ENCODE results near the gene C12orf75.

C12orf75 gene

DNA sequence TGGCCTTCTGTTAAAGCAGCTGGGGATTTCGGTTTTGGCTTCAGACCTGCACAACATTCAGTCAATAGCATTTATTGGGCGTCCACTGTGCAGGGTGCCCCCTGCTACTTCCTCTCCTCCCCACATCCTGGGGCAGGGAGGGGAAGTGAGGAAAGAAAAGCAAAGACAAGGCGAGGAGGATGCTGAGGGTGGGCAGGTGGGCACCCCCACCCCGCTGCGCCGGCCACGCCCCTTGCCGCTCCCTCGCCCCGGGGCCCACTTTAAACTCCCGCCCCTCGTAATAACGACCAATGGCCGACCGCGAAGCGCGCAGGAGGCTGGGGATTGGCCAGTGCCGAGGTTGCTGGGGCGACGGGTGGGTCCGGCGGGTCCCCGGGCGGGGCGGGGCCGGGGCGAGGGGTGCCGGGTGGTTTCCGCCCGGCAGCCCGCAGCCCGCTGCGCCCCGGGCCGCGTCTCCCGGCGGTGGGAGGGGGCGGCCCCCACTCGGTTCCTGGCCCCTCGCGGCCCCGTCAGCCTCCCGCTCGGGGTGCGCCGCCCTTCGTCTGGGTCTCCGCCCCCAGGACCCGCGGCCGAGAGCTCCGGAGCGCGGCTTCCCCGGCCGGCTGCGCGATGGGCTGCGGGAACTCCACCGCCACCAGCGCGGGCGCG is at the start of gene C12orf75:
Gene C12orf75 (plus strand): TSS at position 409 of the 648 bp plus-strand sequence. CDS start 201 bp downstream, at position 610.
- Histone ChIP-seq H3K9ac (ENCODE audit: low read length) (no peak within 1 kb of the TSS), H3K27me3 (ENCODE audit: control insufficient read depth, insufficient read depth, low read length) (no peaks in the 10 kb centered on the region), H3K36me3 (ENCODE audit: control insufficient read depth, insufficient read depth, low read length) (no peaks in the 10 kb centered on the region), H3K27ac (ENCODE audit: low read depth, low read length) (no peak within 1 kb of the TSS), H3K4me1 (ENCODE audit: control insufficient read depth, insufficient read depth, low read length) (peaks cover 5% of the 10 kb centered on the region), H3K4me3 (ENCODE audit: low read length) (peak within 1 kb of the TSS; percentile 66)

DNA sequence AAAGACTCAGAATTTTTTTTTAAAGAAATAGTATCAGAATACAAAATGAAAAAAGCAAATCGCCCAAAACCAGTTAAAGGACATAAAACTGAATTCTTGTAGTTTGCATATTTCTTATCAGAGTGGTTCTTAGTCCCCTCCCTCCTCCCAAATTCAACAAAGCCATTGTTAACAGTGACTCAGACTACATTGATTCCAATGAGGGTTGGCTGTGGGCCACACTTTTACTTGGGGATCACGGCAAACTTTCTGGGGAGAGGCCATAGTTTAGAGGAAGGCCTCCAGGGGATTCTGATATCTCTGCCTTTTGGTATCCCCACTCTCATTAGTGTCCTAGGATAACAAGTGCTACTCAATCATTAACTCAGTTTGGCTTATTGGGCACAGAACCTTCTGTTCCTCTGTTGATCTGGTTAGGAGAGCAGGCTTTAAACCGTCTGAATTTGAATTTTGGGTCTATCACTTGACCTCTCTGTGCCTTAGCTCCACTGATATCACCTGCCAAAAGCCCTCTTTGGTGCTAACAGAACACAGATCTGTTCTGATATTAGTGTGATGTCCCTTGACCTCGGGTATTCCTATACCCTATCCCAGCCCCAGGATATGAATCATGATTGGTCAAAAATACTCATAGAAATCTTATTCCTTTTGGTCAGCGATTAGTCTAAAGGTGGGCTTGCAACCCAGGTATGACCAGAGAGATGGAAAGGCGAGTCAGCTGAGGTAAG is 49.4 kb upstream of the C12orf75 start:
- Histone ChIP-seq H3K36me3 (ENCODE audit: control insufficient read depth, insufficient read depth, low read length) (no peaks in the 10 kb centered on the region), H3K4me1 (ENCODE audit: control insufficient read depth, insufficient read depth, low read length) (no peaks in the 10 kb centered on the region), H3K27me3 (ENCODE audit: control insufficient read depth, insufficient read depth, low read length) (no peaks in the 10 kb centered on the region), H3K27ac (ENCODE audit: low read depth, low read length) (no peak overlapping the region), H3K4me3 (ENCODE audit: low read length) (no peak overlapping the region), H3K9ac (ENCODE audit: low read length) (no peak overlapping the region)

DNA sequence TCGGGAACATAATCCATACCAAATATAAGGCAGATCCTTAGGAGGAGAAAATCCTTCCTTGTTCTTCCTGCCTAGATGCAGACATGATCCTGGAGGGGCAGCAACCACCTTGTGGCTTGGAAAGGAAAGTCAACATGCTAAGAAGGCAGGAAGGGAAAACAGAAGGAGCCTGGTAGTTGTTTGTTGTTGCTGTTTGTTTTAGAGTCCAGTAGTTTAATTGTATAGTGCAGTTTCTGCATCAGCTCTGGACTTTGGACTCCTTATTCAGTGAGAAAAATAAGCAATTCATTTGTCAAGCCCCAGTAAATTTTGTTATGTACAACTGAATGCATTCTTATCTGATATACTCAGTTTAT is 48.8 kb upstream of the C12orf75 start:
- no peak overlapping the region for H3K4me3 ChIP-seq (ENCODE audit: low read length)
- no peaks in the 10 kb centered on the region for H3K4me1 ChIP-seq (ENCODE audit: control insufficient read depth, insufficient read depth, low read length)
- H3K27ac ChIP-seq (ENCODE audit: low read depth, low read length), result no peak overlapping the region
- no peaks in the 10 kb centered on the region for H3K27me3 ChIP-seq (ENCODE audit: control insufficient read depth, insufficient read depth, low read length)
- H3K9ac ChIP-seq (ENCODE audit: low read length), result no peak overlapping the region
- no peaks in the 10 kb centered on the region for H3K36me3 ChIP-seq (ENCODE audit: control insufficient read depth, insufficient read depth, low read length)

DNA sequence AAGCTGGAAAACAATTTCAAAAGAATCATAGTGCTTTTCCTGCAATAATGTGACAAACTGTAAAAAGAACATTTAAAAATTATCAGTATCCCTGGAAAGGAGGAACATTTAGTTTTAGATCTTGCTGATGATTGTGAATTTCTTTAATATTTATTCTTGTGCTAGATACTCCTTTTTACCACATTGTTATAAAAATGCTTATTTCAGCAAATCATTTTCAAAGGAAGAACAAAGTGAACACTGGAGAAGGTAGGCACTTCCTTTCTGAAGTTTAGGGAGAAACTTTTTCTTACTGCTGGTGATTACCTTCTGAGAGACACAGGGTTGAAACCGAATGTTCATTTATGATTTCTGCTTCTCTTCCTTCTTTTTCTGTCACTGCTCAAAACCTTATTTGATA is 45.1 kb upstream of the C12orf75 start:
- no peak overlapping the region for H3K4me3 ChIP-seq (ENCODE audit: low read length)
- H3K4me1 ChIP-seq (ENCODE audit: control insufficient read depth, insufficient read depth, low read length), result no peaks in the 10 kb centered on the region
- H3K36me3 ChIP-seq (ENCODE audit: control insufficient read depth, insufficient read depth, low read length), result no peaks in the 10 kb centered on the region
- H3K27me3 ChIP-seq (ENCODE audit: control insufficient read depth, insufficient read depth, low read length), result no peaks in the 10 kb centered on the region
- H3K27ac ChIP-seq (ENCODE audit: low read depth, low read length), result no peak overlapping the region
- no peak overlapping the region for H3K9ac ChIP-seq (ENCODE audit: low read length)

DNA sequence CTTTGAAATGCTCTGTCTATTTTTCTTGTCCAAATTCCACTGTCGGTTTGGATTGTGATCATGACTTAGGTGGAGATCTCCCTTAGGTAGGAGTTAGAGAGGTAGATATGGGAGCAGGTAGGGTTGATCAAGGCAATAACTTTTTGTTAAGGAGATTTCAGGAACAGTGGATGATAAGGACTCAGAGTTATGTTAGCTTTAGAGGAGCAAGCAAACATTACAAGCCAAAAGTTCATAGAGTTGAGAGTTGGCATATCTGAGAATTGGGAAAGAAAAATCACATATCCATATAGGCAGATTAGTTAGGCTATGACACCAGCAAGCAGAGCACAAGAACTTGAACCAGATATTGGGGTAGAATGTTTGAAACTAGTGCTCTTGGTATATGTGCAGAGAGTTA is 43.1 kb upstream of the C12orf75 start:
- Histone ChIP-seq H3K4me3 (ENCODE audit: low read length) (no peak overlapping the region), H3K27ac (ENCODE audit: low read depth, low read length) (no peak overlapping the region), H3K4me1 (ENCODE audit: control insufficient read depth, insufficient read depth, low read length) (no peaks in the 10 kb centered on the region), H3K9ac (ENCODE audit: low read length) (no peak overlapping the region), H3K36me3 (ENCODE audit: control insufficient read depth, insufficient read depth, low read length) (no peaks in the 10 kb centered on the region), H3K27me3 (ENCODE audit: control insufficient read depth, insufficient read depth, low read length) (no peaks in the 10 kb centered on the region)

DNA sequence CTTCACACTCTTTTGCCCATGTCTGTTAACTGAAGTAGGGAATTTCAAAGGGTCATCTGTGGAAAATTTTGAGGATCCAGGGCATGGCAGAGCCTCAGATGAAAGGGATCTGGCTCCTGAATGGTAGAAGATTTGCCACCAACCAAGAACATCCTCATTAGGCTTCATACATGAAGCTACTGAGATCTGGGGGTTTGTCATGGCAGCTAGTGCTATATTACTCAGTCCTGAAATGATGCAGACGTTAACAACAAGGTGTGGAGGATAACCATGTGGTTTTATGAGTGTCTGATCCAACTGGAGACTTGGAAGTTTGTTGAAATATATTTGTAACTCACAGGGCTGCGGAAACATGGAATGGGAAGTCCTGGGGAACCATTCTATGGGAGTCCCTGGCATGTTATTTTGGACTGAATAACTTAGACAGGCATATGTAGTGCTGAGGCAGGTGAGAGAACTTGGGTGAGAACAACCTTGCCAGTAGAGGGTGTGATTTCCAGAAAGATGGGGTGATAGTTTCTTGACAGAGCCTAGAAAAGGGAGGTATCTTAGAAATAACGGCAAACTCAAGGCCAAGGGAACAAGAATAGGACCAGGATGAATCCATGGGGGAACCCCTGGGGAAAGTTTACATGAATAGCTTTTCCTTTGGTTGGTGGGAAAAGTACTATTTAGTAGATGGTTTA is 42.0 kb upstream of the C12orf75 start:
- Histone ChIP-seq H3K27ac (ENCODE audit: low read depth, low read length) (no peak overlapping the region), H3K4me1 (ENCODE audit: control insufficient read depth, insufficient read depth, low read length) (no peaks in the 10 kb centered on the region), H3K27me3 (ENCODE audit: control insufficient read depth, insufficient read depth, low read length) (no peaks in the 10 kb centered on the region), H3K36me3 (ENCODE audit: control insufficient read depth, insufficient read depth, low read length) (no peaks in the 10 kb centered on the region), H3K4me3 (ENCODE audit: low read length) (no peak overlapping the region), H3K9ac (ENCODE audit: low read length) (no peak overlapping the region)

DNA sequence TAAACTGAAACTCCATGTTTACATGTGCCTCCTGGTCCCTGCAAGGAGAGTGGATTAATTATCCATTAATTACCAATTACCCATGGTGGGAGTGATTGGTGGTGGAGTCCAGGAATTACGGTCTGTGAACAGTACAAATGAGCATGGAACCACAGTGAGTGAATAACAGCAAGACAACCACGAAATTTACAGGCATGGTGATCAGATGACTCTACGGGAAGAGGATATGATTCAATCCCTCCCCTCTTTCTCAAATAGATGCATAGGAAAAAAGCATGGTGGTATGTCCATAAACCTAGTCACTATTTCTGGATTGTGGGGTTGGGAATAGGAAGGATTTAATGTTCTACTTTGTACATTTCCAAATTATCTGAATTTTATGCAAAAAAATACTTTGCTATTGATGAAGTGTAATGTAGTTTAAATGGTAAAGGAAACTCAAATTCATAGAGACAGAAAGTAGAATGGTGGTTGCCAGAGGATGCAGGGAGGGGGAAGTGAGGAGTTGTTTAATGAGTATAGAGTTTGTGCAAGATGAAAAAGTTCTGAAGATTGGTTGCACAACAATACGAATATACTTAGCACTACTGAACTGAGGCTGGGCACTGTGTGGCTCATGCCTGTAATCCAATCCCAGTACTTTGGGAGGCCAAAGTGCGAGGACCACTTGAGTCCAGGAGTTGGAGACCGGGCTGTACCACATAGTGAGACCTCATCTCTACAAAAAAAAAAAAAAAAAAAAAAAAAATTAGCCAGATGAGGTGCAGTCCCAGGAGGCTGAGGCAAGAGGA is 41.2 kb upstream of the C12orf75 start:
- Histone ChIP-seq H3K27ac (ENCODE audit: low read depth, low read length) (no peak overlapping the region), H3K9ac (ENCODE audit: low read length) (no peak overlapping the region), H3K4me3 (ENCODE audit: low read length) (no peak overlapping the region), H3K36me3 (ENCODE audit: control insufficient read depth, insufficient read depth, low read length) (no peaks in the 10 kb centered on the region), H3K4me1 (ENCODE audit: control insufficient read depth, insufficient read depth, low read length) (no peaks in the 10 kb centered on the region), H3K27me3 (ENCODE audit: control insufficient read depth, insufficient read depth, low read length) (no peaks in the 10 kb centered on the region)

DNA sequence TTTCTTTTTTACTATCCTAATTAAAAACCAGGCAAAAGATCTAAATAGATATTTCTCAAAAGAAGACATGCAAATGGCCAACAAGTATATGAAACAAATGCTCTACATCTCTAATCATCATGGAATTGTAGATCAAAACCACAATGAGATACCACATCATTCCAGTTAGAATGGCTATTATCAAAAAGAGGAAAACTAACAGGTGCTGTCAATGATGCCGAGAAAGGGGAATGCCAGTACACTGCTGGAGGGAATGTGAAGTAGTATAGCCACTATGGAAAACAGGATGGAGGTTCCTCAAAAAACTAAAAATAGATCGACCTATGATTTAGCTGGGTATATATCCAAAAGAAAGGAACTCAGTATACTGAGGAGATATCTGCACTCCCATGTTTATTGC is 39.0 kb upstream of the C12orf75 start:
- H3K27me3 ChIP-seq (ENCODE audit: control insufficient read depth, insufficient read depth, low read length), result no peaks in the 10 kb centered on the region
- no peak overlapping the region for H3K4me3 ChIP-seq (ENCODE audit: low read length)
- H3K9ac ChIP-seq (ENCODE audit: low read length), result no peak overlapping the region
- H3K27ac ChIP-seq (ENCODE audit: low read depth, low read length), result no peak overlapping the region
- no peaks in the 10 kb centered on the region for H3K4me1 ChIP-seq (ENCODE audit: control insufficient read depth, insufficient read depth, low read length)
- H3K36me3 ChIP-seq (ENCODE audit: control insufficient read depth, insufficient read depth, low read length), result no peaks in the 10 kb centered on the region

DNA sequence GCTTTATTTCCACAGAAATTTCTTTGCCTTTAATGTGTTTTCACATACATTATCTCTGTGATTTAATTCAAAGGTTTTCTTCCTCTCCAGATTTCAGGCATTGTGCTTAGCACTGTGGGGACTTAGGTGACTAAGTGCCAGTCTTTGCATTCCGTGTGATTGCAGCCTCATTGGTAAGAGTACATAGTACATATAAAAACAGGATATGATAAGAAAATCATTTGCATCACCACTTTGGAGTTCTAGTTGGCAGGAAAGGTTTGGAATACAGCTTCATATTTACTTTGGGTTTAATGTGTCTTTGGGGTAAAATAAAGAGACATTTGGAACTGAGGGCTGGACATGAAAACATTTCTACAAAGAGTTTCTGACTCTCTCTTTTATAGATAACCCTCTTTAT is 37.8 kb upstream of the C12orf75 start:
- Histone ChIP-seq H3K36me3 (ENCODE audit: control insufficient read depth, insufficient read depth, low read length) (no peaks in the 10 kb centered on the region), H3K27me3 (ENCODE audit: control insufficient read depth, insufficient read depth, low read length) (no peaks in the 10 kb centered on the region), H3K4me1 (ENCODE audit: control insufficient read depth, insufficient read depth, low read length) (no peaks in the 10 kb centered on the region)

DNA sequence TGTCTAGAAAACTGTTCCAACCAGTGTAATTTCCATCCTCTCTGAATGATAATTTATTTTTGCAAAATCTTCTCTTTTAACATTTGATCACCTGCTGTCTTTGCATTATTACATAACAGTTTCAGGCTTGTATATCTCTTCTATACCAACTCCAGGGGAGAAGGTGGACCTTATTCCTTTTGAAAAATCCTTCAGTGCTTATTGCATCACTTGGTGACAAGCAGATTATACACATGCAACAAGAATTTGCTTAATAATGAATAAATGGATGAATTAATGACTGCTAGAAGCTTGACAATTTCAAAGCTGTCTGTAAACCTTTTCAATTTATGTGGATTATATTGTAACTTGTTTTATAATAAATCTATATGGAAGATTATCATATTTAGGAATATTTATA is 37.3 kb upstream of the C12orf75 start:
- Histone ChIP-seq H3K4me3 (ENCODE audit: low read length) (no peak overlapping the region), H3K9ac (ENCODE audit: low read length) (no peak overlapping the region), H3K27ac (ENCODE audit: low read depth, low read length) (no peak overlapping the region), H3K27me3 (ENCODE audit: control insufficient read depth, insufficient read depth, low read length) (no peaks in the 10 kb centered on the region), H3K36me3 (ENCODE audit: control insufficient read depth, insufficient read depth, low read length) (no peaks in the 10 kb centered on the region), H3K4me1 (ENCODE audit: control insufficient read depth, insufficient read depth, low read length) (no peaks in the 10 kb centered on the region)

More for the DNA sequence above, 37.8 kb upstream of the C12orf75 start:
- Histone ChIP-seq H3K27ac (ENCODE audit: low read depth, low read length) (no peak overlapping the region), H3K9ac (ENCODE audit: low read length) (no peak overlapping the region), H3K4me3 (ENCODE audit: low read length) (no peak overlapping the region)

DNA sequence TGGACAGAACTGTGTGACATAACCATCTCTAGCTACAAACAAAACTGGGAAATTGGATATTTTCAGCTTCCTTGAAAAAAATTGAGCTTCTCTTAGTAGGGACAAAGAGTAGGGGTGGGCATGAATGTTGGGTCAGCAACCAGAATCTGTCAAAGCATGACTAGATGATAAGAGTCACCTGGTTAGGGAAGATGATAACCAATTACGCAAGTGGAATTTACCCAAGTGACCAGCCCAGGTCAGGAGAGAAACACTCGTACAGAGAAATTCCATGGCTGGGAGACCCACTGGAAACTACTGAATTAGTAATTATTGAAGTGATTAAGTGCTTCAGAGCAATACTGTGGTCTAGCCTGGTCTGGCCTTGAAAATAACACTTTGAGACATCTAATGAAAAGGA is 36.3 kb upstream of the C12orf75 start:
- Histone ChIP-seq H3K36me3 (ENCODE audit: control insufficient read depth, insufficient read depth, low read length) (no peaks in the 10 kb centered on the region), H3K4me3 (ENCODE audit: low read length) (no peak overlapping the region), H3K9ac (ENCODE audit: low read length) (no peak overlapping the region), H3K4me1 (ENCODE audit: control insufficient read depth, insufficient read depth, low read length) (no peaks in the 10 kb centered on the region), H3K27ac (ENCODE audit: low read depth, low read length) (no peak overlapping the region), H3K27me3 (ENCODE audit: control insufficient read depth, insufficient read depth, low read length) (no peaks in the 10 kb centered on the region)

DNA sequence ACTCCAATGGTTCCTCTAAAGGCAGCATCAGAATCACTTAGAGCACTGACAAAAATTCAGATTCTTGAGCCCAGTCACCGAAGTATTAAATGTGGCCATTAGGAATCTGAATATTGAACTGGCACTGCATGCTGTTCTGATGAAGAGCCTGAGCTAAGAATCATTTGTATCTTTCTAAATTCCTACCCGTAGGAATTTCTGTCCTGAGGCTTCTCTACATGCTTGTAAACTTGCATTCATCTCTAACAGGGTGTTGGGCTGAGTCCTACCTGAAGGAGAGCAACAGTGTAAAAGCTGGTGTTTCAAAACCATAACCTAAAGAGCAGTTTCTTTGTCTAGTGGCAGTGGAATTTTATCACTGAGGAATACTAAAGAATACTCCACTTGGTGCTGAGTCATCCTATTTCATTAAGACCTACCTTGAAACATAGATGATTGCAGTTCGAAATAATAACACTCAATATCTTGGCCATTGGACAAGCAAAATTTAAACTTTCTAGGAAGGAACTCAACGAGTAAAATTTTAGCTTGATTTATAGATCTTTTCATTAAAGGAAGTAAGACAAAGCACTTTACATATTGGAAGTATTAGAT is 35.5 kb upstream of the C12orf75 start:
- Histone ChIP-seq H3K4me1 (ENCODE audit: control insufficient read depth, insufficient read depth, low read length) (no peaks in the 10 kb centered on the region), H3K27ac (ENCODE audit: low read depth, low read length) (no peak overlapping the region), H3K4me3 (ENCODE audit: low read length) (no peak overlapping the region), H3K36me3 (ENCODE audit: control insufficient read depth, insufficient read depth, low read length) (no peaks in the 10 kb centered on the region), H3K27me3 (ENCODE audit: control insufficient read depth, insufficient read depth, low read length) (no peaks in the 10 kb centered on the region), H3K9ac (ENCODE audit: low read length) (no peak overlapping the region)
